Panc1 (cell line): ENCODE results near the gene SLC7A1. TPM values are rescaled to one million over a fixed set of nuclear protein-coding genes. Genes with fewer than 3 reads are reported as not detected.

Experiments
- ATAC-seq: fragments of 200-7000 bp; cut with Tn5 transposase; 2 replicates; pipeline ENCODE4 v1.9.1; 2020; ENCODE audit warnings: mild to moderate bottlenecking, moderate library complexity
- BruUV-seq: library from RNA; stranded (reverse); fragments of 400-500 nt; replicated peaks from 2 replicates; lab custom pipeline; 2021; lab: Mats Ljungman, UMichigan
- CTCF ChIA-PET: fragments of 300-600 bp; sonication (Branson Sonifier 250); formaldehyde crosslinking; loops from one replicate; lab custom pipeline; 2022; ENCODE audit warnings: antibody characterized with exemption; lab: Charles Lee
- POLR2A ChIA-PET: fragments of 300-600 bp; sonication (Branson Sonifier 250); formaldehyde crosslinking; loops from one replicate; lab custom pipeline; 2022; ENCODE audit warnings: antibody characterized with exemption; lab: Charles Lee
- DNase-seq: peaks from one replicate; pipeline ENCODE4 v3.0.0-alpha.2; 2010; ENCODE audit warnings: low read depth, low spot score
- H3K27ac ChIP-seq: 2 replicates; pipeline ENCODE4 v1.5.1; 2011; ENCODE audit warnings: mild to moderate bottlenecking, low read length, inconsistent platforms
- H3K27me3 ChIP-seq: fragments of 200-500 bp; sonication (Bioruptor generic); 2 replicates; pipeline ENCODE4 v1.6.0; 2014; ENCODE audit warnings: low read length, inconsistent platforms; ENCODE audit not compliant: control insufficient read depth, insufficient read depth
- H3K36me3 ChIP-seq: fragments of 200-500 bp; sonication (Bioruptor generic); 2 replicates; pipeline ENCODE4 v1.5.1; 2014; ENCODE audit warnings: inconsistent platforms, mild to moderate bottlenecking, low read length, moderate library complexity; ENCODE audit not compliant: control insufficient read depth, insufficient read depth
- H3K4me1 ChIP-seq: 2 replicates; pipeline ENCODE4 v1.5.1; 2011; ENCODE audit warnings: inconsistent platforms, mild to moderate bottlenecking, low read length, moderate library complexity; ENCODE audit not compliant: control insufficient read depth, insufficient read depth
- H3K4me3 ChIP-seq, 2 experiments: 2 replicates each; pipeline ENCODE4 v1.5.1; 2011 to 2012; ENCODE audit warnings: low read depth in 2 of 2, low read length in 2 of 2, mild to moderate bottlenecking in 2 of 2, inconsistent platforms in 1 of 2, moderate library complexity in 1 of 2
- H3K9me3 ChIP-seq: fragments of 200-500 bp; sonication (Bioruptor generic); 2 replicates; pipeline ENCODE4 v1.5.1; 2014; ENCODE audit warnings: low read depth, mild to moderate bottlenecking, inconsistent platforms, low read length, moderate library complexity; ENCODE audit not compliant: control insufficient read depth, insufficient read depth
- POLR2AphosphoS5 ChIP-seq: IDR thresholded peaks from 2 replicates; pipeline ENCODE4 v1.6.1; 2012; ENCODE audit warnings: mild to moderate bottlenecking, low read depth, low read length, moderate library complexity
- SIN3A ChIP-seq: IDR thresholded peaks from 2 replicates; pipeline ENCODE4 v1.6.1; 2012; ENCODE audit warnings: low read depth, mild to moderate bottlenecking, low read length, moderate library complexity, borderline replicate concordance; ENCODE audit not compliant: insufficient read depth
- TCF7L2 ChIP-seq: IDR thresholded peaks from 2 replicates; pipeline ENCODE4 v1.6.1; 2011; ENCODE audit warnings: mild to moderate bottlenecking, low read depth, low read length, inconsistent platforms
- in situ Hi-C: cut with HindIII; loops from 2 replicates; pipeline ENCODE4 v1.10.0; 2016; ENCODE audit warnings: low sequenced_read_pairs, low pct_unique_long_range_greater_than_20kb
- intact Hi-C: fragments of 100-400 bp; cut with micrococcal nuclease; formaldehyde crosslinking; loops from one replicate; pipeline ENCODE4 v1.10.0; 2022; ENCODE audit not compliant: unreplicated experiment
- total RNA-seq: library from RNA; stranded (reverse); gene quantifications from one replicate; pipeline ENCODE4 v1.2.1, GENCODE V29; 2021; ENCODE audit not compliant: unreplicated experiment
- TF ChIP-seq, protein P1 (sequence below): fragments of 450-650 bp; IDR thresholded peaks from 2 replicates; pipeline ENCODE4 v1.5.1; 2017; ENCODE audit warnings: mild to moderate bottlenecking
- TF ChIP-seq, protein P2 (sequence below), 2 experiments: IDR thresholded peaks; 2 replicates each; pipeline ENCODE4 v1.6.1; 2011 to 2012; ENCODE audit warnings: low read depth in 2 of 2, control low read depth in 1 of 2, low read length in 1 of 2, mild to moderate bottlenecking in 1 of 2, moderate library complexity in 1 of 2; ENCODE audit not compliant: insufficient read depth in 1 of 2

The SLC7A1 gene
- total RNA-seq, 1 experiment from 2014 or later: 63.3 TPM

DNA sequence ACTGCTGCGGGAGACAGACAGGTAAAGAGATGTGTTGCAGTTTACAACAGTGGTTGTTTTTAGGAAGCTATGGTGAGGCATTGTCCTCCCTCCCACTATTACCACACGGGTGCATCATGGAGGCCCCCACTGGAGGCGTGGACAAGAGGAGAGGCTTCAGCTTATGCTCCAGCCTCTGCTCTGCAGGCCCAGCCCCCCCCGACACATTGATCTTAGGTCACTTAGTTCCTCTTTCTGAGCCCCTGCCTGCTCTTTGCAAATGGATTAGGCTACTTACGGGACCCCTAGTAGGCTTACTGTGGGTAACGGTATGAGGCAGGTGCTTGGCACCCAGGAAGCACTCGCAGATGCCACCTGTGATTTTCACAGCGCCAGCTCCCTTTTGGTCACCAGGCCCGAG is 123.9 kb downstream of the SLC7A1 start:
- Histone ChIP-seq H3K9me3 (no peaks in the 10 kb centered on the region), H3K27ac (no peak overlapping the region), H3K36me3 (no peaks in the 10 kb centered on the region), H3K4me3 (no peak overlapping the region), H3K27me3 (no peaks in the 10 kb centered on the region), H3K4me1 (no peaks in the 10 kb centered on the region)
- in situ Hi-C loops (no loop called here), intact Hi-C loops (no loop called here)
- POLR2A ChIA-PET: no interaction called here
- DNase-seq (no peak), ATAC-seq (no peak)
- CTCF ChIA-PET: interaction anchor here (0.6 kb wide), 1 partner anchor 642 kb away, joined by 5 read pairs; no protein-coding TSS in a partner anchor
- no peak for TF ChIP-seq TCF7L2
- no peak for TF ChIP-seq SIN3A
- TF ChIP-seq POLR2AphosphoS5: no peak
- TF ChIP-seq, protein P1, sequence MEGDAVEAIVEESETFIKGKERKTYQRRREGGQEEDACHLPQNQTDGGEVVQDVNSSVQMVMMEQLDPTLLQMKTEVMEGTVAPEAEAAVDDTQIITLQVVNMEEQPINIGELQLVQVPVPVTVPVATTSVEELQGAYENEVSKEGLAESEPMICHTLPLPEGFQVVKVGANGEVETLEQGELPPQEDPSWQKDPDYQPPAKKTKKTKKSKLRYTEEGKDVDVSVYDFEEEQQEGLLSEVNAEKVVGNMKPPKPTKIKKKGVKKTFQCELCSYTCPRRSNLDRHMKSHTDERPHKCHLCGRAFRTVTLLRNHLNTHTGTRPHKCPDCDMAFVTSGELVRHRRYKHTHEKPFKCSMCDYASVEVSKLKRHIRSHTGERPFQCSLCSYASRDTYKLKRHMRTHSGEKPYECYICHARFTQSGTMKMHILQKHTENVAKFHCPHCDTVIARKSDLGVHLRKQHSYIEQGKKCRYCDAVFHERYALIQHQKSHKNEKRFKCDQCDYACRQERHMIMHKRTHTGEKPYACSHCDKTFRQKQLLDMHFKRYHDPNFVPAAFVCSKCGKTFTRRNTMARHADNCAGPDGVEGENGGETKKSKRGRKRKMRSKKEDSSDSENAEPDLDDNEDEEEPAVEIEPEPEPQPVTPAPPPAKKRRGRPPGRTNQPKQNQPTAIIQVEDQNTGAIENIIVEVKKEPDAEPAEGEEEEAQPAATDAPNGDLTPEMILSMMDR: no peak
- TF ChIP-seq, protein P2, sequence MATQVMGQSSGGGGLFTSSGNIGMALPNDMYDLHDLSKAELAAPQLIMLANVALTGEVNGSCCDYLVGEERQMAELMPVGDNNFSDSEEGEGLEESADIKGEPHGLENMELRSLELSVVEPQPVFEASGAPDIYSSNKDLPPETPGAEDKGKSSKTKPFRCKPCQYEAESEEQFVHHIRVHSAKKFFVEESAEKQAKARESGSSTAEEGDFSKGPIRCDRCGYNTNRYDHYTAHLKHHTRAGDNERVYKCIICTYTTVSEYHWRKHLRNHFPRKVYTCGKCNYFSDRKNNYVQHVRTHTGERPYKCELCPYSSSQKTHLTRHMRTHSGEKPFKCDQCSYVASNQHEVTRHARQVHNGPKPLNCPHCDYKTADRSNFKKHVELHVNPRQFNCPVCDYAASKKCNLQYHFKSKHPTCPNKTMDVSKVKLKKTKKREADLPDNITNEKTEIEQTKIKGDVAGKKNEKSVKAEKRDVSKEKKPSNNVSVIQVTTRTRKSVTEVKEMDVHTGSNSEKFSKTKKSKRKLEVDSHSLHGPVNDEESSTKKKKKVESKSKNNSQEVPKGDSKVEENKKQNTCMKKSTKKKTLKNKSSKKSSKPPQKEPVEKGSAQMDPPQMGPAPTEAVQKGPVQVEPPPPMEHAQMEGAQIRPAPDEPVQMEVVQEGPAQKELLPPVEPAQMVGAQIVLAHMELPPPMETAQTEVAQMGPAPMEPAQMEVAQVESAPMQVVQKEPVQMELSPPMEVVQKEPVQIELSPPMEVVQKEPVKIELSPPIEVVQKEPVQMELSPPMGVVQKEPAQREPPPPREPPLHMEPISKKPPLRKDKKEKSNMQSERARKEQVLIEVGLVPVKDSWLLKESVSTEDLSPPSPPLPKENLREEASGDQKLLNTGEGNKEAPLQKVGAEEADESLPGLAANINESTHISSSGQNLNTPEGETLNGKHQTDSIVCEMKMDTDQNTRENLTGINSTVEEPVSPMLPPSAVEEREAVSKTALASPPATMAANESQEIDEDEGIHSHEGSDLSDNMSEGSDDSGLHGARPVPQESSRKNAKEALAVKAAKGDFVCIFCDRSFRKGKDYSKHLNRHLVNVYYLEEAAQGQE (IDR thresholded peaks at IDR 0.05; ENCODE audit: insufficient read depth in 1 of 2, low read depth in 2 of 2, low read length in 1 of 2): no peak
- no TSS peak for BruUV-seq

DNA sequence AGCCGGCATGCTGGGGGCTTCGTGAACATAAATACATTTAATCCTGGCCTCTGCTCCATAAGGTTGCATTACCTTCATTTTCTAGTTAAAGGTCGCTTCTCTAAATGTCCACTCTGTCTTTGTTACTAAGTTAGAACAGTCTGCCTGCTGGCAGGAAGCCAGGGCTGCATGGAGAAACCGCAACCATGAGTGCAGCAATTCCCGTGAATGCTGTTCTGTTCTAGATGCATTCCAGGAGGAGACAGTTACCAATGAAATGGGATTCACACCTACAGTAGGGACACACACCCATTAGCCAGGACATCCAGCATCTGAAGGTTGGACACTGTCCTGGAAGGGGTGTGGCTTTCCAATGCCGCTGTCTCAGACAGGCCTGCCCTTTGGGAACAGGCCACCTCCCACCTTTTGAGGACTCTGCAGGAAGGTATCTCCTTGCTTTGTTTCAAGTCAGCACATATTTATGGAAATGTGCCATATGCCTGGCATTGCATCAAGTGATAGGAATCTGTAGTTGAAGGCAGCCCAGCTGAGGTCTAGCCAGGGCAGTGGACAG is 129.7 kb downstream of the SLC7A1 start:
- in situ Hi-C loops: no loop called here

More for the DNA sequence above, 129.7 kb downstream of the SLC7A1 start:
- DNase-seq (no peak), ATAC-seq (no peak)
- no peaks in the 10 kb centered on the region for H3K9me3 ChIP-seq
- BruUV-seq: no TSS peak
- H3K27ac ChIP-seq: no peak overlapping the region
- intact Hi-C loops: no loop called here
- H3K27me3 ChIP-seq: no peaks in the 10 kb centered on the region
- no peaks in the 10 kb centered on the region for H3K36me3 ChIP-seq
- H3K4me1 ChIP-seq: no peaks in the 10 kb centered on the region
- CTCF ChIA-PET: no interaction called here
- H3K4me3 ChIP-seq: no peak overlapping the region
- POLR2A ChIA-PET: no interaction called here
- TF ChIP-seq, protein P2 (IDR thresholded peaks at IDR 0.05; ENCODE audit: insufficient read depth in 1 of 2, low read depth in 2 of 2, low read length in 1 of 2): no peak
- TF ChIP-seq POLR2AphosphoS5 (no peak), SIN3A (no peak), TCF7L2 (no peak)
- TF ChIP-seq, protein P1: no peak
